RPMI8226 (cell line): ENCODE results near the gene TMEM151A.
A peak's percentile ranks its signal among the peaks of the same experiment; 100 is the strongest.

Experiments
- DNase-seq: peaks from one replicate; pipeline ENCODE4 v3.0.0-alpha.2; 2015

The TMEM151A gene

GRCh38 chr11:66325263-66325671 lies 33.6 kb downstream of the TMEM151A start:
- peak; percentile 71 for DNase-seq

GRCh38 chr11:66326261-66327111 lies 34.8 kb downstream of the TMEM151A start:
- no peak for DNase-seq

GRCh38 chr11:66327171-66328030 lies 35.7 kb downstream of the TMEM151A start:
- DNase-seq, result no peak

GRCh38 chr11:66328031-66328301 lies 36.3 kb downstream of the TMEM151A start:
- no peak for DNase-seq

- peak; percentile 83 for DNase-seq
Measured at GRCh38 chr11:66328302-66329144, 36.8 kb downstream of the TMEM151A start.

- DNase-seq, result no peak
Measured at GRCh38 chr11:66329165-66329673, 37.5 kb downstream of the TMEM151A start.

- DNase-seq, result no peak
Measured at GRCh38 chr11:66330931-66331330, 39.2 kb downstream of the TMEM151A start.

- DNase-seq, result no peak
Measured at GRCh38 chr11:66331542-66332370, 40.1 kb downstream of the TMEM151A start.

GRCh38 chr11:66332371-66333219 lies 40.9 kb downstream of the TMEM151A start:
- DNase-seq, result no peak

- DNase-seq, result no peak
Measured at GRCh38 chr11:66333220-66333877, 41.7 kb downstream of the TMEM151A start.

GRCh38 chr11:66333896-66334604 lies 42.4 kb downstream of the TMEM151A start:
- DNase-seq, result no peak

- no peak for DNase-seq
Measured at GRCh38 chr11:66334605-66335442, 43.1 kb downstream of the TMEM151A start.

- DNase-seq, result no peak
Measured at GRCh38 chr11:66335531-66336233, 44.0 kb downstream of the TMEM151A start.

GRCh38 chr11:66336234-66337102 lies 44.8 kb downstream of the TMEM151A start, which contains the start of gene RIN1:
TSS of gene RIN1 (minus strand) at chr11:66336434. CDS start at chr11:66336402, 32 bp downstream.
- DNase-seq, result no peak

GRCh38 chr11:66337103-66337899 lies 45.6 kb downstream of the TMEM151A start:
- DNase-seq, result no peak
